Neural cell (in vitro differentiated cells): ENCODE data around the gene ROR2. TPM values are rescaled to one million over a fixed set of nuclear protein-coding genes. Genes with fewer than 3 reads are reported as not detected.

ENCODE experiments used
- H2AFZ ChIP-seq: fragments of 200-600, 300-800 bp; sonication (generic), shearing (Covaris generic); 2 replicates; pipeline ENCODE4 v1.6.0; 2014; ENCODE audit warnings: low read depth, mild to moderate bottlenecking, antibody characterized with exemption, low read length, moderate library complexity
- H3F3A ChIP-seq: fragments of 200-600 bp; shearing (Covaris generic); 2 replicates; pipeline ENCODE4 v1.6.1; 2016; ENCODE audit warnings: mild to moderate bottlenecking, moderate library complexity, mixed read lengths, antibody characterized with exemption, low read length; ENCODE audit not compliant: insufficient read depth, poor library complexity, severe bottlenecking
- H3K27ac ChIP-seq: fragments of 200-600, 300-800 bp; sonication (generic), shearing (Covaris generic); 2 replicates; pipeline ENCODE4 v1.5.1; 2014; ENCODE audit warnings: mild to moderate bottlenecking, low read length, moderate library complexity
- H3K27me3 ChIP-seq: fragments of 300-800, 200-600 bp; sonication (generic), shearing (Covaris generic); 2 replicates; pipeline ENCODE4 v1.6.0; 2014; ENCODE audit warnings: mild to moderate bottlenecking, low read depth, low read length, moderate library complexity; ENCODE audit not compliant: insufficient read depth
- H3K36me3 ChIP-seq: fragments of 300-800, 200-600 bp; sonication (generic), shearing (Covaris generic); 2 replicates; pipeline ENCODE4 v1.5.1; 2014; ENCODE audit warnings: mild to moderate bottlenecking, antibody characterized with exemption, low read length, moderate library complexity; ENCODE audit not compliant: insufficient read depth
- H3K4me2 ChIP-seq: fragments of 300-800, 200-600 bp; sonication (generic), shearing (Covaris generic); 2 replicates; pipeline ENCODE4 v1.6.0; 2014; ENCODE audit warnings: mild to moderate bottlenecking, low read length
- H3K4me3 ChIP-seq: fragments of 300-800, 200-600 bp; sonication (generic), shearing (Covaris generic); 2 replicates; pipeline ENCODE4 v1.5.1; 2014; ENCODE audit warnings: mild to moderate bottlenecking, low read length, moderate library complexity
- H3K79me2 ChIP-seq: fragments of 200-600 bp; shearing (Covaris generic); replicated peaks from 2 replicates; pipeline ENCODE4 v1.6.0; 2014; ENCODE audit warnings: mild to moderate bottlenecking, low read length, moderate library complexity; ENCODE audit not compliant: insufficient read depth
- H3K9ac ChIP-seq: fragments of 300-800, 200-600 bp; sonication (generic), shearing (Covaris generic); 2 replicates; pipeline ENCODE4 v1.6.1; 2016; ENCODE audit warnings: mild to moderate bottlenecking, low read length, mixed read lengths
- H3K9me2 ChIP-seq: fragments of 200-600 bp; shearing (Covaris generic); 2 replicates; pipeline ENCODE4 v1.6.1; 2016; ENCODE audit warnings: mild to moderate bottlenecking, low read length, mixed read lengths; ENCODE audit not compliant: insufficient read depth
- H3K9me3 ChIP-seq: fragments of 200-600, 300-800 bp; sonication (generic), shearing (Covaris generic); 2 replicates; pipeline ENCODE4 v1.6.1; 2016; ENCODE audit warnings: mild to moderate bottlenecking, mixed run types, low read length, moderate library complexity, mixed read lengths
- H4K20me1 ChIP-seq: fragments of 200-600 bp; shearing (Covaris generic); 2 replicates; pipeline ENCODE4 v1.6.1; 2016; ENCODE audit warnings: mild to moderate bottlenecking, mixed run types; ENCODE audit not compliant: insufficient read depth
- CTCF ChIP-seq: fragments of 450-650 bp; IDR thresholded peaks from 2 replicates; pipeline ENCODE4 v1.5.1; 2014; ENCODE audit warnings: antibody characterized with exemption, mild to moderate bottlenecking, moderate library complexity; ENCODE audit not compliant: poor library complexity, severe bottlenecking
- EP300 ChIP-seq: fragments of 450-650 bp; conservative IDR thresholded peaks from 2 replicates; pipeline ENCODE4 v1.6.1; 2014; ENCODE audit warnings: antibody characterized with exemption, mild to moderate bottlenecking, moderate library complexity; ENCODE audit not compliant: poor library complexity, severe bottlenecking
- EZH2 ChIP-seq: fragments of 200-600, 300-800 bp; shearing (Covaris generic), sonication (generic); IDR thresholded peaks from 2 replicates; pipeline ENCODE4 v1.6.1; 2014; ENCODE audit warnings: antibody characterized with exemption, low read length, borderline replicate concordance, mild to moderate bottlenecking; ENCODE audit not compliant: insufficient read depth, poor library complexity, severe bottlenecking
- MXI1 ChIP-seq: fragments of 450-650 bp; conservative IDR thresholded peaks from 2 replicates; pipeline ENCODE4 v1.6.1; 2014; ENCODE audit warnings: antibody characterized with exemption, mild to moderate bottlenecking; ENCODE audit not compliant: poor library complexity, severe bottlenecking
- POLR2AphosphoS5 ChIP-seq: IDR thresholded peaks from 2 replicates; pipeline ENCODE4 v1.6.1; 2012
- RAD21 ChIP-seq: fragments of 450-650 bp; conservative IDR thresholded peaks from 2 replicates; pipeline ENCODE4 v1.6.1; 2014; ENCODE audit warnings: antibody characterized with exemption, mild to moderate bottlenecking, moderate library complexity
- TAF1 ChIP-seq: IDR thresholded peaks from 2 replicates; pipeline ENCODE4 v1.6.1; 2012; ENCODE audit warnings: low read depth
- polyA plus RNA-seq: library from polyadenylated mRNA; depleted of rRNA; stranded (reverse); fragments of >200 nt; gene quantifications from 2 replicates; pipeline ENCODE4 v1.2.3, GENCODE V29; 2014
- TF ChIP-seq, protein P1 (sequence below): IDR thresholded peaks from 2 replicates; pipeline ENCODE4 v1.6.1; 2012; ENCODE audit warnings: borderline replicate concordance

Gene ROR2
- polyA plus RNA-seq, 1 donor from 2014 or later = 0.33 TPM

DNA sequence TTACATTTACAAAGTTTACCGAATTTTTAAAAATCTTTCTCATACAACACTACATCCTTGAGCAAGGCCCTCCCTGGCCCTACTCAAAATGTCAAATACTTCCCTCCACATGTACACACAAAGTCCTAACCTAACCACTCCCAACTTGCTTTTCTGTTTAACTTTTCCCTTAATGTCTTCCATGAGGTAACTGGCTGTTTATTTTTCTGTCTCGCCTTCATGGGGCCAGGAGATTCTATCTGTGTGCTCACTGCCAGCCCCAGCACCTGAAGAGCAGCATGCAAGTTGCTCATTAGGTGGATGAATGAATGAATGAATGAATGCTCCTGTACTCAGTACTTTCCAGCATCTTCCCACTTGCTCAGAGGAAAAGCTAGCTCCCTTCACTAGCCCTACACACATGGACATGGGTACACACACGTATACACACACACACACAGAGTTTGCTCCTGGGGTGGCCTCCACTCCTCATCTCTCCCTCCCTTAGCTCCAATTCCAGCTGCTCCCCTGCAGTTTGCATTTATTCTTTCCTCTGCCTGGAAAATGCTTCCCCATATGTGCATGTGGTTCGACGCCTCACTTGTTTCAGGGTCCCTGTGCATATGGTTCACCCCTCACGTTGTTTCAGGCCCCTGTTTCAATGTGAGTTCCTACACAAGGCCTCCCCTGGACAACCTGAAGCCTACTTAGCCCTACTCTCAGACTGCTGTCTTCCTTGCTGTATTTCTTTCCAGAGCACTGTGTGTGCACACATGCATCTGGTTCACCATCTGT is 165.2 kb downstream of the ROR2 start:
- Histone ChIP-seq H3F3A (no peaks in the 10 kb centered on the region), H3K79me2 (no peaks in the 10 kb centered on the region), H3K27me3 (no peaks in the 10 kb centered on the region), H3K9me3 (no peaks in the 10 kb centered on the region), H4K20me1 (no peaks in the 10 kb centered on the region), H3K9ac (no peak overlapping the region), H2AFZ (no peak overlapping the region), H3K4me3 (no peak overlapping the region), H3K9me2 (no peaks in the 10 kb centered on the region), H3K4me2 (no peak overlapping the region), H3K36me3 (no peaks in the 10 kb centered on the region), H3K27ac (no peak overlapping the region)
- TF ChIP-seq RAD21 = no peak

DNA sequence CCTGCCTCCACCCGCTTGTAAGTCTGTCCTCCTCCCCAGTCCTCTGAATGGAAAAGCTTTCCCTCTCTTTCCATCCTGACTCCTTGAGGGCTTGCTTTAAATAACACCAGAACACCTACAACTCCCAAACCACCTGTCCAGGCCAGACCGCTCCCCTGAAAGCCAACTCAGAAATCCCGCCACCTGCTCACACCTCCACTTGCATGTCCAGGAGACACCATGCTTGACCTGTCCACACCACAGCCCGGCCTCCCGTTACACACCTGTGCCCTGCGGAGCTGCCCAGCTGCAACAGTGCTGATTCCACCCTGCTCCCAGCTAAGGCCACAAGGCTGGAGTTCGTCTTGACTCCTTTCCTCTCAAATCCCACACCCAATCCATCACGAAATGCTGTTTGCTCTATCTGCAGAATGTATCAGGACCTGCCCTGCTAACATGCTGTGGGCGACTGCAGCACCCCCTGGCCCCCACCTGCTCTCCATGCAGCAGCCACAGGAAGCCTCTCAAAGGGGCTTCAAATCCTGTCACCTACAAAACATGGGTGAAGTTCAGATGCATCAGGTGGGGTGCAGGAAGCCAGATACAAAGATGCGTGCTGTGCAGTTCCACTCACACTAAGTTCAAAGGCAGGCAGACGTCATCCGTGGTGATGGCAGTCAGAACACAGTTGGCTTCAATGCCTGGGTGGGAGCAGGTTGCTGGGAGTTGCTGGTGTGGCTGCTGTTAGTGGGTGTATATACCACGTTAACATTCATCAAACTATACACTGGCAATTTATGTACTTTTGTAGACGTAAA is 166.0 kb downstream of the ROR2 start:
- no peaks in the 10 kb centered on the region for H3K36me3 ChIP-seq
- no peak overlapping the region for H2AFZ ChIP-seq
- H3K9ac ChIP-seq = no peak overlapping the region
- no peaks in the 10 kb centered on the region for H3K27me3 ChIP-seq
- no peaks in the 10 kb centered on the region for H4K20me1 ChIP-seq
- TF ChIP-seq EZH2 = no peak
- no peaks in the 10 kb centered on the region for H3K9me3 ChIP-seq
- no peak overlapping the region for H3K27ac ChIP-seq
- no peak overlapping the region for H3K4me2 ChIP-seq
- no peaks in the 10 kb centered on the region for H3K9me2 ChIP-seq
- no peaks in the 10 kb centered on the region for H3K79me2 ChIP-seq
- H3K4me3 ChIP-seq = no peak overlapping the region
- no peaks in the 10 kb centered on the region for H3F3A ChIP-seq

DNA sequence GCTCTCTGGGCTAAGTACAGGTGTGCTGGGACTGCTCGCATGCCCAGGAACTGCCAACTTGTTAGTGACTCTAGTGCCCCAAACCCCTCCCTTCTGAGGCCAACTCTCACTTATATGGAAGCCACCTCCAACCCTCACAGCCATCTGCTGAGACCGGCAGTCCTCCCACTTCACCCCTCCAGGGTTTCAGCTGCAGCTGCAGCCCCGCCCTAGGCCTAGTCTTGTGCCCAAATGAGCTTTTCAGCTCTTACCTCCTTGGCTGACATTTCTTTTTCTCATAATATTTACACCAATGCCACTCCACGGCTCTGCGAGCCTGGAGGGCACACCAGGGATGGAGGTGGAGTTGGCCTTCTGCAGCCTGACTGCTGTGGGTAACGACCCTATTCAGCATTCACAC is 166.6 kb downstream of the ROR2 start:
- H3F3A ChIP-seq = no peaks in the 10 kb centered on the region
- H3K79me2 ChIP-seq = no peaks in the 10 kb centered on the region
- H3K27me3 ChIP-seq = no peaks in the 10 kb centered on the region
- no peak overlapping the region for H3K27ac ChIP-seq
- H3K9me2 ChIP-seq = no peaks in the 10 kb centered on the region
- TF ChIP-seq, protein P1, sequence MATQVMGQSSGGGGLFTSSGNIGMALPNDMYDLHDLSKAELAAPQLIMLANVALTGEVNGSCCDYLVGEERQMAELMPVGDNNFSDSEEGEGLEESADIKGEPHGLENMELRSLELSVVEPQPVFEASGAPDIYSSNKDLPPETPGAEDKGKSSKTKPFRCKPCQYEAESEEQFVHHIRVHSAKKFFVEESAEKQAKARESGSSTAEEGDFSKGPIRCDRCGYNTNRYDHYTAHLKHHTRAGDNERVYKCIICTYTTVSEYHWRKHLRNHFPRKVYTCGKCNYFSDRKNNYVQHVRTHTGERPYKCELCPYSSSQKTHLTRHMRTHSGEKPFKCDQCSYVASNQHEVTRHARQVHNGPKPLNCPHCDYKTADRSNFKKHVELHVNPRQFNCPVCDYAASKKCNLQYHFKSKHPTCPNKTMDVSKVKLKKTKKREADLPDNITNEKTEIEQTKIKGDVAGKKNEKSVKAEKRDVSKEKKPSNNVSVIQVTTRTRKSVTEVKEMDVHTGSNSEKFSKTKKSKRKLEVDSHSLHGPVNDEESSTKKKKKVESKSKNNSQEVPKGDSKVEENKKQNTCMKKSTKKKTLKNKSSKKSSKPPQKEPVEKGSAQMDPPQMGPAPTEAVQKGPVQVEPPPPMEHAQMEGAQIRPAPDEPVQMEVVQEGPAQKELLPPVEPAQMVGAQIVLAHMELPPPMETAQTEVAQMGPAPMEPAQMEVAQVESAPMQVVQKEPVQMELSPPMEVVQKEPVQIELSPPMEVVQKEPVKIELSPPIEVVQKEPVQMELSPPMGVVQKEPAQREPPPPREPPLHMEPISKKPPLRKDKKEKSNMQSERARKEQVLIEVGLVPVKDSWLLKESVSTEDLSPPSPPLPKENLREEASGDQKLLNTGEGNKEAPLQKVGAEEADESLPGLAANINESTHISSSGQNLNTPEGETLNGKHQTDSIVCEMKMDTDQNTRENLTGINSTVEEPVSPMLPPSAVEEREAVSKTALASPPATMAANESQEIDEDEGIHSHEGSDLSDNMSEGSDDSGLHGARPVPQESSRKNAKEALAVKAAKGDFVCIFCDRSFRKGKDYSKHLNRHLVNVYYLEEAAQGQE = no peak
- TF ChIP-seq RAD21 (no peak), TAF1 (no peak), EZH2 (no peak), MXI1 (no peak), EP300 (no peak), CTCF (no peak), POLR2AphosphoS5 (no peak)
- no peaks in the 10 kb centered on the region for H4K20me1 ChIP-seq
- H2AFZ ChIP-seq = no peak overlapping the region
- no peak overlapping the region for H3K4me3 ChIP-seq
- H3K9ac ChIP-seq = no peak overlapping the region
- no peak overlapping the region for H3K4me2 ChIP-seq
- H3K36me3 ChIP-seq = no peaks in the 10 kb centered on the region
- no peaks in the 10 kb centered on the region for H3K9me3 ChIP-seq
